Embryonic facial prominence (tissue), 1 donor: ENCODE data around the gene PPP1R13L.
A peak's percentile ranks its signal among the peaks of the same experiment; 100 is the strongest.

Source experiments
- DNase-seq: peaks from one replicate; pipeline ENCODE4 v3.0.0-alpha.2; 2016; ENCODE audit errors: extremely low spot score

The PPP1R13L gene, protein sequence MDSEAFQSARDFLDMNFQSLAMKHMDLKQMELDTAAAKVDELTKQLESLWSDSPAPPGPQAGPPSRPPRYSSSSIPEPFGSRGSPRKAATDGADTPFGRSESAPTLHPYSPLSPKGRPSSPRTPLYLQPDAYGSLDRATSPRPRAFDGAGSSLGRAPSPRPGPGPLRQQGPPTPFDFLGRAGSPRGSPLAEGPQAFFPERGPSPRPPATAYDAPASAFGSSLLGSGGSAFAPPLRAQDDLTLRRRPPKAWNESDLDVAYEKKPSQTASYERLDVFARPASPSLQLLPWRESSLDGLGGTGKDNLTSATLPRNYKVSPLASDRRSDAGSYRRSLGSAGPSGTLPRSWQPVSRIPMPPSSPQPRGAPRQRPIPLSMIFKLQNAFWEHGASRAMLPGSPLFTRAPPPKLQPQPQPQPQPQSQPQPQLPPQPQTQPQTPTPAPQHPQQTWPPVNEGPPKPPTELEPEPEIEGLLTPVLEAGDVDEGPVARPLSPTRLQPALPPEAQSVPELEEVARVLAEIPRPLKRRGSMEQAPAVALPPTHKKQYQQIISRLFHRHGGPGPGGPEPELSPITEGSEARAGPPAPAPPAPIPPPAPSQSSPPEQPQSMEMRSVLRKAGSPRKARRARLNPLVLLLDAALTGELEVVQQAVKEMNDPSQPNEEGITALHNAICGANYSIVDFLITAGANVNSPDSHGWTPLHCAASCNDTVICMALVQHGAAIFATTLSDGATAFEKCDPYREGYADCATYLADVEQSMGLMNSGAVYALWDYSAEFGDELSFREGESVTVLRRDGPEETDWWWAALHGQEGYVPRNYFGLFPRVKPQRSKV

DNA sequence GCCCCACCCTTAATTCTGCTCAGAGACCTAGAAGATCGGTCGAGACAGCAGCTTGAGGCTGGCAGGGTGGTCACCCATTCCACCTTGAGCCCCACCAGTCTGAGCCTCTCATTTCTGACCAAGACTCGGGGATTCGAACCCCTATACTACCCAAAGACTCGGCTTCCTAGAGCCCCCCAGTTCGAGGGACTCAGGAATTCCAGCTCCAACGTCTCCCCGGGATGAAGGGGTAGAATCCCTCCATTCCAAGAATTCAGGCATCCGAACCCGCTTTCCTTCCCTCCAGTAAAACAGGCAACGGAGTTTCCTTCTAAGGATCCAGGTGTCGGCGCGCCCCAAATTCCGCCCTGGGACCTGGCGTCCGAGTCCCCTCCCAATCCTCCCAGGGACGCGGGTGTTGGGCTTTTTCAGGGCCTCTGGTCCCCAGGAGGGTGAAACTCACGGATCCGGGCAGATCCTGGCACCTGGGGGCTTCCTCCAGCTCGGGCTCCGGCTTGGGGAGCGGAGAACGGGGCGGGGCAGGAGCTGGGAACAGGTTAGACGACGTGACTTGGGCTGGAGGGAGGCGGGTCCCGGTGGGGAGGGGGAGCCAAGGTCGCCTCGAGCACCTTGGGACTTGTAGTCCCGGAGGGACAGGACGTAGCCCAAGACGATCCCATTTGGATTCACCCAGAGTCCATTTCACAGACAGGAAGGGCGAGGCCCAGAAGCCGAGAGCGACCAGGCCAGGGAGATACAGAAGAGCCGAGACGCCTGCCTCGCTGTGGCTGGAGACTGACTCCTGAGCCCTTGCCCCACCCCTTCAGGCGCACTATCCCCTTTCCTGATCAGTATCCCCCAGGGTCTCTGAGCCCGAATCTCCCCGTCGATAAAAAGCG is at the start of gene PPP1R13L:
TSS of gene PPP1R13L (minus strand) at position 513 of the 878 bp plus-strand sequence. CDS start 6,751 bp downstream, outside the sequence.
- DNase-seq = peak; percentile 28

DNA sequence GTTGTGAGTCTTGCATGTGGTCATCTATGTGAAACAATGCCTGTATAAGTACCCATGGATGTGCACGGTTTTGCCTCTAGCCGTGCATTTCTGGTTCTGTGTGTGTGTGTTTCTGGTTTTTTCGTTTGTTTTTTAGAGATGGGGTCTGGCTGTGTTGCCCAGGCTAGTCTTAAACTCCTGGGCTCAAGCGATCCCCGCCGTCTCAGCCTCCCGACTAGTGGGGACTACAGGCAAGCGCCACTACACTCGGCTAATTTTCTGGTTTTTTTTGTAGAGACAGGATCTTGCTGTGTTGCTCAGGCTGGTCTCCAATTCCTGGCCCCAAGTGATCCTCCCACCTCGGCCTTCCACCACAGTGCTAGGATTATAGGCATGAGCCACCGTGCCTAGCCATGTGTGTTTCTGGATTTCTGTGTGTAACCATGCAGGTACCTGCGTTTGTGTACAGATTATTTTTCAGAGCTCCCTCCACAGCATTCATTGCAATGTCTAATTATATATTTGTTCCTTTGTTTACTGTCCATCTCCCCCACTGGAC is 47.0 kb upstream of the PPP1R13L start:
- DNase-seq = no peak

DNA sequence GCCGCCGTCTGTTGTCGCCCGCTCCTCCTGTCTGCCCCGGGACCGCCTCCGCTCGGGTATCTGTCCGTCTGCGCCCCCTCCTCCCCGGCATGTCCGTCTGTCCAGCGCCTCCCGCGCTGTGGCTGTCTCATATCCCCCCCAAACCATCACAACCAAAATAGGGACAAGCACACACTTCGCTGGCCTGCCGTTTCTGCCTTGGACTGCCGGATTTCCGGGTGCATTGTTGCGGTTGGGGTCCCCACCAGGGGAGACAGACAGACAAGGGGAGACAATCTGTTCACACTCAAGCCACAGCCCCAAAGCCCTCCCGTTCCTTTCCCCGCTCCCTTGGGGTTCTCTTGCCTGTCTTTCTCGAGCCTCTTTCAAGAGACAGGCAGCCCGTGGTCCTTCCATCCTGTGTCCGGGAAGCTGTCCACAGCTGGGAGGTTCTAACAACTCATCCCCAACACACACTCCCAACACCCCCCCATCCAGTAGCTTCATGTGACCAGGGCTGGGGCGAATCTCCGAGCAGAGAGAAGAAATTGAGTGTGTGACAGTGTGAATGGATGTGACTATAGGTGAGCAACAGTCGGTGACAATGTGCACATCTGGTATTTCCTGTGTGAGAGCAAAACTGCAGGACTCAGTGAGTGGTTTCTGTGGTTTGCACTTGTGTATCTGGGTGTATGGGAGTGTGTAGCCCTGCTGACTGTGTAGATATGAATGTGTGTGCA is 46.4 kb upstream of the PPP1R13L start:
- DNase-seq = no peak

- DNase-seq = no peak
Observed at GRCh38 chr19:45450012-45450333, 45.1 kb upstream of the PPP1R13L start.

DNA sequence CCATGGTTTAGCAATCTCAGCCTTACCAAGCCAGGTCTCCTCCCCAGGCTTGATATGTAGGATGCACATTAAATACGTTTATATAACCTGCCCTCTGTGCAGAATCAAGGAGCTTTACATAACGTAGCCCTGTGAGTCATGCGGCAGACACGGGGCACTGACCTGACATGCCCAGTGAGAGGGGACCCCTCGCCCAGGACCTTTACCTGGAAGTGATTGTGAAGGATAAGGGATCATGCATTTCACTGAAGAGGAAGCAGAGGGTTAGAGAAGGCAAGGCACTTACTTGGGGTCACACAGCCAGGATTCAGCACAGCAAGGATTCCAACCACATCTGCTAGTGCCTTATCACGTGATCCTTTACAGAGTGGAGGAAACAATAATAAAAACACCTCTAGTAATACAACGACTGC is 44.0 kb upstream of the PPP1R13L start:
- DNase-seq = no peak

GRCh38 chr19:45448425-45448756 is 43.5 kb upstream of the PPP1R13L start:
- DNase-seq = no peak

GRCh38 chr19:45446944-45447343 is 42.1 kb upstream of the PPP1R13L start:
- DNase-seq = no peak

DNA sequence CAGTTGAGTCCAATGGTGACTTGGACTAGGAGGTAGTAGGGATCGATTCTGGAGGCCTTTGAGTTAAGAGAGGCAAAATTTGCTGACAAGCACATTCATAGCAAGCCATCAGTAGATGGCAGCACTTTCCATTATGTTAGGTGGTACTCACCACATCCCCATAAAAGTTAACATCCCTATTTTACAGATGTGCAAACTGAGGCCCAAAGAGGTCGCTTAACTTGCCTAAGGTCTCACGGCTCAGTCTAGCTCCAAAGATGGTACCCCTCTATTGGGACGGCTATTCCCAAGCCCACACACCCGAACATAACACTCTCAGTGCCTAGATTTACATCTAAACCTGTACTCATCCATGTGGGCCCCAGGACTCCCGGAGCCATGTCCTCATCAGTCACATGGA is 41.4 kb upstream of the PPP1R13L start:
- DNase-seq = no peak

- no peak for DNase-seq
Observed at GRCh38 chr19:45445139-45445538, 40.3 kb upstream of the PPP1R13L start.

DNA sequence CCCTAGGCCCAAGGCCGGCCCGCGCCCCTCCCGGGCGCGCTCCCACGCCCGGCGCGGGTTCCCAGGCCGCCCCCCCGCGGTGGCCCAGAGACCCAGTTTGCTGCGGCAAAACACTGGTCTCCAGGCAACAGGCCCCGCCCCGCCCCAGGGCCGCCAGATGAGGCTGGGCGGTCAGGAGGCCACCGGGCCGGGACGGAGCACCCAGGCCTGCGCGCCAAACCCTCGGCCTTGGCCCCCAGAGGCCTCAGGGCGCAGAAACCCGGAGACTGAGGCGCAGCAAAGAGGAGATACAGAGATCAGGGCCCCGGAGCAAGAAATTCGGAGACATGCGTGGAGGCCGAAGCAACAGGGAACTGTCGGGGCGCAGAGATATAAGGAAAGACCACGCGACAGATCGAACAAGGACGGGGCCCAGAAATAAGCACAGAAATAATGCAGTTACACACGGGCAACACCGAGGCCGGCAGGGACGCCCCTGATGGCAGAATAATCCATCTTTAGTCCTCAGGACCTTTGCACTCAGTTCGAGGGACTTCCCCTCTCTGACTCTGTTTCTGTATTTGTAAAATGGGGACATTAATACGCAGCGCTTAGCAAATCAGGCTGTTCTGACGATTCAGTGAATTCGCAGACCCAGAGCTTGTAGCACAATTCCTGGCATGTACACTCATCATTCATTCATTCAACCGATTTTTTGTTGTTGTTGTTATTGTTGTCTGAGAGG is 39.6 kb upstream of the PPP1R13L start:
- no peak for DNase-seq

DNA sequence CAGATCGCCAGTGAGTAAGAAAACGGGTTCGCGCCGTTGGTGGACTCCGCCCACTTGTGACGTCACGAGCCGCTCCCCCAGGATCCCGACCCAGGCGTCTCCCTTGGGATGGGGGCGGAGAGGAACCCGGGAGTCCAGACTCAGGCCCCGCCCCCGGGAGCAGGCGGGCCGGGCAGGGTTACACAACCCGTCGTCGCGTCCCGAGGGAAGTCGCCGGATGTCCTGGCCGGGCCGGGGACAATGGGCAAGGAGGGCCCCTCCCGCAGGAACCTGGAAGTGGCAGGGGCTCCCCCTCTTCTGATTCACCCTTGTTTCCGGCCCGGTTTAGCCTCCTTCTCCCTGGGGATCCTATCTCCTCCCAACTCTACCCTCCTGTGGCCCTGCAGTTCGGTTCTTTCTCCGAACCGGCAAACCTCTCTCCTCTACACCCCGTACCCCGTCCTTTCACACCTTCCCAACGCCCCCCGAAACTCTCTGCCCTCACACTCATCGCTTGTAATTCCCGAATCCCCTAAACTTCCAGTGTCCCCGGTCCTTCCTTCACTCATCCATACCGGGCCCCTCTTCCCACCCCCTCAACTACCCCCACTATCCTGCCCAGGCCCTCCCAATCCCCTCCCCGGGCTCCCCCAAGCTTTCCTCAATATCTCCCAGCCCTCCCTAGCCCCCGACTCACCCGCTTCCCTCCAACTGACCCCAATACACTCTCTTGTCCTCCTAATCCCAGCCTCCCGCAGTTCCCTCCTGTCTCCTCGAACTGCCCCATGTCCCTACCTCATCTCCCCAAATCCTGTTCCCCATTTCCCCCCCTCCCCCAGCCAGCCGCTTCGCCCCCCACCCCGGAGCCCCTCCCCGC is 38.8 kb upstream of the PPP1R13L start:
- DNase-seq = no peak

- DNase-seq = no peak
Observed at GRCh38 chr19:45442778-45443461, 38.1 kb upstream of the PPP1R13L start.

- DNase-seq = no peak
Observed at GRCh38 chr19:45442408-45442777, 37.5 kb upstream of the PPP1R13L start.

- no peak for DNase-seq
Observed at GRCh38 chr19:45440873-45441654, 36.2 kb upstream of the PPP1R13L start.

GRCh38 chr19:45440259-45440638 is 35.4 kb upstream of the PPP1R13L start:
- no peak for DNase-seq

- DNase-seq = no peak
Observed at GRCh38 chr19:45439569-45440258, 34.8 kb upstream of the PPP1R13L start.

DNA sequence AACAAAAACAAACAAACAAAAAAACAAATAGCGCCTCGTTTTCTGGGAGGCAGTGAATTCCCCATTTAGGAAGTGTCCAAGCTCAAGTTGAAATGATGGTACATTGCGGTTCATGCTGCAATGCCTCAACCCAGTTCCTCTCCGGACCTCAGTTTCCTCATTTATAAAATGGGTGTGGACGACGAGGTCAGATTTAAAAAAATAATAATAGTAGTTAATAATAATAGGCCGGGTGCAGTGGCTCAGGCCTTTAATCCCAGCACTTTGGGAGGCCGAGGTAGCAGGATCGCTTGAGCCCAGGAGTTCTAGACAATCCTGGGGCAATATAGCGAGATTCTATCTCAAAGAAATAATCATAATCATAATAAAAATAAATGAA is 34.3 kb upstream of the PPP1R13L start:
- DNase-seq = no peak

- DNase-seq = no peak
Observed at GRCh38 chr19:45437328-45437727, 32.5 kb upstream of the PPP1R13L start.
